Measurements from ENCODE around the gene GPR22. TPM values are rescaled to one million over a fixed set of nuclear protein-coding genes. Genes with fewer than 3 reads are reported as not detected.

Gene GPR22
- total RNA-seq, 2 donors from 2014 or later: not detected

GRCh38 chr7:107464666-107465226, 5.1 kb upstream of the GPR22 start:
- WGBS, 2 donors: 71 to 72% methylated on average over 3 of the region's 3 CpGs
- H3K36me3 ChIP-seq (replicated peaks in 1 of 2; ENCODE audit: insufficient read depth in 1 of 2, low read depth in 2 of 2): no peaks in the 10 kb centered on the region
- H3K27me3 ChIP-seq: no peaks in the 10 kb centered on the region
- no peak overlapping the region for H3K4me3 ChIP-seq
- no peak overlapping the region for H3K27ac ChIP-seq
- DNase-seq (no peak), ATAC-seq (no peak)
- TF ChIP-seq CTCF (IDR thresholded peaks at IDR 0.05) (no peak), POLR2A (IDR thresholded peaks at IDR 0.05) (no peak)
- no peaks in the 10 kb centered on the region for H3K9me3 ChIP-seq
- H3K4me1 ChIP-seq: no peaks in the 10 kb centered on the region
- intact Hi-C loops (cut with DNase I): loop anchor here (10.0 kb wide), 1 partner anchor 260 kb away; no protein-coding TSS in a partner anchor

GRCh38 chr7:107467972-107468371, 1.9 kb upstream of the GPR22 start:
- intact Hi-C loops (cut with DNase I): loop anchor here (10.0 kb wide), 1 partner anchor 257 kb away; no protein-coding TSS in a partner anchor
- H3K4me3 ChIP-seq: no peak overlapping the region
- WGBS, 2 donors: 51 to 57% methylated on average over 2 of the region's 2 CpGs

GRCh38 chr7:107468824-107469223, 1.0 kb upstream of the GPR22 start:
- no peak for ATAC-seq

More at GRCh38 chr7:107467972-107468371, 1.9 kb upstream of the GPR22 start:
- Histone ChIP-seq H3K27ac (no peak overlapping the region), H3K36me3 (replicated peaks in 1 of 2; ENCODE audit: insufficient read depth in 1 of 2, low read depth in 2 of 2) (no peaks in the 10 kb centered on the region), H3K4me1 (no peaks in the 10 kb centered on the region), H3K27me3 (no peaks in the 10 kb centered on the region), H3K9me3 (no peaks in the 10 kb centered on the region)
- no peak for DNase-seq
- ATAC-seq: no peak
- TF ChIP-seq CTCF (IDR thresholded peaks at IDR 0.05) (no peak), POLR2A (IDR thresholded peaks at IDR 0.05) (no peak)

GRCh38 chr7:107471292-107472070, 1.6 kb downstream of the GPR22 start:
- H3K4me1 ChIP-seq: no peaks in the 10 kb centered on the region
- TF ChIP-seq CTCF (IDR thresholded peaks at IDR 0.05): no peak
- no peak for TF ChIP-seq POLR2A (IDR thresholded peaks at IDR 0.05)
- ATAC-seq (no peak), DNase-seq (no peak)
- H3K9me3 ChIP-seq: no peaks in the 10 kb centered on the region
- H3K27me3 ChIP-seq: no peaks in the 10 kb centered on the region
- no peak overlapping the region for H3K27ac ChIP-seq
- no peaks in the 10 kb centered on the region for H3K36me3 ChIP-seq (replicated peaks in 1 of 2; ENCODE audit: insufficient read depth in 1 of 2, low read depth in 2 of 2)
- no peak overlapping the region for H3K4me3 ChIP-seq
- intact Hi-C loops (cut with DNase I): no loop called here
- WGBS, 2 donors: 60 to 80% methylated on average over 3 of the region's 3 CpGs

More at GRCh38 chr7:107468824-107469223, 1.0 kb upstream of the GPR22 start:
- TF ChIP-seq POLR2A (IDR thresholded peaks at IDR 0.05) (no peak), CTCF (IDR thresholded peaks at IDR 0.05) (no peak)
- intact Hi-C loops (cut with DNase I): loop anchor here (10.0 kb wide), 1 partner anchor 256 kb away; no protein-coding TSS in a partner anchor
- no peaks in the 10 kb centered on the region for H3K4me1 ChIP-seq
- no peaks in the 10 kb centered on the region for H3K9me3 ChIP-seq
- no peaks in the 10 kb centered on the region for H3K36me3 ChIP-seq (replicated peaks in 1 of 2; ENCODE audit: insufficient read depth in 1 of 2, low read depth in 2 of 2)
- 97 to 98% methylated on average over 1 of the region's 1 CpG for WGBS, 2 donors
- no peaks in the 10 kb centered on the region for H3K27me3 ChIP-seq
- no peak overlapping the region for H3K4me3 ChIP-seq
- no peak for DNase-seq
- no peak overlapping the region for H3K27ac ChIP-seq
